Choroid plexus epithelial cell (primary cell): ENCODE results near the gene CLIP1.

Experiments
- DNase-seq: peaks from one replicate; pipeline ENCODE4 v3.0.0-alpha.2; 2010; ENCODE audit warnings: low read depth
- H3K4me3 ChIP-seq: 2 replicates; pipeline ENCODE4 v1.5.1; 2011; ENCODE audit warnings: low read depth, mild to moderate bottlenecking, control low read depth, low read length, moderate library complexity
- TF ChIP-seq, protein P1 (sequence below): conservative IDR thresholded peaks from 2 replicates; pipeline ENCODE4 v1.5.1; 2011; ENCODE audit warnings: low read depth, mild to moderate bottlenecking, control low read depth, inconsistent platforms, low read length, moderate library complexity

The CLIP1 gene

DNA sequence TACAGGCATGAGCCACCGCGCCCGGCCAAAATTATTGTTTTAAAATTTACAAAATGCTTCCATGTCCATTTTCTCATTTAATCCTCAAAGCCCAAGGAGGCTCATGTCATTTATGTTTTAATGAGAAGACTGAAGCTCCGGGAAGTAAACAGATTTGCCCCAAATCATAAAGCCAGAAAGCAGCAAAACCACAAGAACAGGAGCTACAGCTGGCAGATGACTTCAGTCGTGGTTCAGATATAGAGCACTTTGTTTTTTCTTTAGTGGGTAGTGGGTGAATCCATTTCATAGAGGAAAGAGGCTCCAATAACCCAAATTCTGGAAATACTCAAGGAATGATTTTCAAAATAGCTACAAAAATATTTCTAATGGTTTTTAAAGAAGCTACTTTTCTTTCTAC, 110.8 kb downstream of the CLIP1 start:
- H3K4me3 ChIP-seq = no peak overlapping the region
- TF ChIP-seq, protein P1, sequence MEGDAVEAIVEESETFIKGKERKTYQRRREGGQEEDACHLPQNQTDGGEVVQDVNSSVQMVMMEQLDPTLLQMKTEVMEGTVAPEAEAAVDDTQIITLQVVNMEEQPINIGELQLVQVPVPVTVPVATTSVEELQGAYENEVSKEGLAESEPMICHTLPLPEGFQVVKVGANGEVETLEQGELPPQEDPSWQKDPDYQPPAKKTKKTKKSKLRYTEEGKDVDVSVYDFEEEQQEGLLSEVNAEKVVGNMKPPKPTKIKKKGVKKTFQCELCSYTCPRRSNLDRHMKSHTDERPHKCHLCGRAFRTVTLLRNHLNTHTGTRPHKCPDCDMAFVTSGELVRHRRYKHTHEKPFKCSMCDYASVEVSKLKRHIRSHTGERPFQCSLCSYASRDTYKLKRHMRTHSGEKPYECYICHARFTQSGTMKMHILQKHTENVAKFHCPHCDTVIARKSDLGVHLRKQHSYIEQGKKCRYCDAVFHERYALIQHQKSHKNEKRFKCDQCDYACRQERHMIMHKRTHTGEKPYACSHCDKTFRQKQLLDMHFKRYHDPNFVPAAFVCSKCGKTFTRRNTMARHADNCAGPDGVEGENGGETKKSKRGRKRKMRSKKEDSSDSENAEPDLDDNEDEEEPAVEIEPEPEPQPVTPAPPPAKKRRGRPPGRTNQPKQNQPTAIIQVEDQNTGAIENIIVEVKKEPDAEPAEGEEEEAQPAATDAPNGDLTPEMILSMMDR = no peak
- no peak for DNase-seq

DNA sequence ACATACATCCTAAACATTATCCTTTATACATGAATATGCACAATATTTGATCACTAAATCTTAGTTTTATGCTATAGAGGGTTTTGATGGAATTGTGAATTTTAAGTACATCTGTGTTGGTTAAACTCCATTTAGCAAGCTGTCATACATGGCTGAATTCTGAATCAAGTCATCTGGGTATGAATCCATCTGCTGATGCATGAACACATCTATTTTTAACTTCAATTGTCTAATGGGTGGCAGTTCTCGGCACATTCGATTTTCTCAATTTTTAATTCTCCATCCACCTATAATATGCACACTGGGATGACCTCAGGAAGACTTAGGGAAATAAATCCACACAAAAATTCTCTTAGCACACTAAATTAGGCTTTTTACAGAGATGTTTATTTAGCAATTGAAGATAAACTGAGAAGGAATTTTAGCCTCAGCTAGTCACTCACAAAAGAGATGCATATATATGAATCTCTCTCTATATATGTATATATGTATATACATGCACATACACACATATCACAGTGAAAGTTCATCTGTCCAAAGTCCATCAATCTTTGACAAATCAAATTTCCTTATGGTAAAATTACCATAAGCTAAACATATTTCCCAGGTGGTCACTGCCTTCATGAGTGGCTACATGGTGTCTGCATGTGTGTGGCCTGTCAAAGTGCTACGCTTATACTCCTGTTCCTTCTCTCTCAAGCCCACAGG, 111.7 kb downstream of the CLIP1 start:
- no peak for DNase-seq
- H3K4me3 ChIP-seq = no peak overlapping the region
- TF ChIP-seq, protein P1 = no peak

DNA sequence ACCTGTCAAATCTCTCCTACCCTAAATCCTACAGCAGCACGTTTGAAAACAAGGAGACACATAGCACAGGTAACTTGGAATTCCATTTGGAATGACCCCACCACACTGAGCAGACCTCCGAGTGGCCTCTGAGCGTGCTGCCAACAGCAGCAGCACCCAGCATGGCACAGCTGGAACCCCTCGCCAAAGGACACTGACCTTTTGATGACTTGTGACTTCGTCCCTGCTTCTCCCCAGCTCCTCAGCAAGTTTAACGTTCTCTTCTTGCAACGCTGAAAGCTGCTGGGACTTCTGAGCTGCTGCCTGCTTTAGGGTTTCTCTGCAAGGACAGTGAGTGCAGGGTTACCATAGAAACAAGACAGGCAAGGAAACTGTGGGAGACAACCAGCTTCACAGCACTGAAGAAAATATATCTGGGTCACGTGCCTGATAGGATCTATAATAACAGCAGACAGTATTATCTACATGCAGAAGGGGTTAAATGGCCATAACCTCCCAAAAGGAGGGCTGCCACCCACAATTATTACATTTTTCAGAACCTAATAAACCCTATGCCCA, 112.8 kb downstream of the CLIP1 start:
- H3K4me3 ChIP-seq = no peak overlapping the region
- TF ChIP-seq, protein P1 = no peak
- peak; percentile 53 for DNase-seq

DNA sequence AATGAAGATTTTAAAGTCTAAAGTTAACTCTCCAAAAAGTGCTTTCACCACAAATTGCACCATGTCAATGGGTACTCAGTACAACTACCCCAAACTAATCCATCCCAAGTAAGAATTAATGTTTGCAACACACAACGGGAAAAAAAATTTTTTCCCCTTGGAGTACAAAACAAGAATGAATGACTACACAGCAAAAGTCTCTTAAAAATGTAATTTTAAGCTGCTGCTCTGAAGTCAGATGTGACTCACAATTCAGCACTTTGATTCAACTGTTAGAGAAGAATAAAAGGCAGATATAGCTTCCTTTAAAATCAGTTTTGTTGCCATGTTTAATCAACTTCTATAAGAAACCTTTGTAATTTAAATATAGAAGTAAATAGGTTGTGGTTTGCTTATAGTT, 113.7 kb downstream of the CLIP1 start:
- TF ChIP-seq, protein P1 = no peak
- no peak for DNase-seq
- no peak overlapping the region for H3K4me3 ChIP-seq

DNA sequence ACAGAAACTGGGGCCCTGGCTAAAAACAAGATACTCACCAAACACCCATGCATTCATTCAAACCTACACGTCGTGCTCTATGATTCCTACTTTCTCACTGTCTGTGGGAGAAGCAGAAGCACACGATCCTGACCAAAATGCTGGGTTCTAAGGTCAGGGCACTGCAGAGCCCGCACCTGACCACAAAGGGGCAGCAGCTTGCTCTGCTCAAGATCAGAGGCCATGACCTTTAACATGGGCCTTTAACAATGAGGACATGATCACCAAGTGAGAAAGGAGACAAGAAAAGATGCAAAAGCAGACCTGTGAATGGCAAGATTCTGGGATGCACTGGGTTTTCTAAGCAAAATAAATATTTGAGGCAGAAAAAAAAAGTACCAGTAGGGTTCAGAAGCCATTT, 116.1 kb downstream of the CLIP1 start:
- TF ChIP-seq, protein P1 = no peak
- no peak overlapping the region for H3K4me3 ChIP-seq
- no peak for DNase-seq

DNA sequence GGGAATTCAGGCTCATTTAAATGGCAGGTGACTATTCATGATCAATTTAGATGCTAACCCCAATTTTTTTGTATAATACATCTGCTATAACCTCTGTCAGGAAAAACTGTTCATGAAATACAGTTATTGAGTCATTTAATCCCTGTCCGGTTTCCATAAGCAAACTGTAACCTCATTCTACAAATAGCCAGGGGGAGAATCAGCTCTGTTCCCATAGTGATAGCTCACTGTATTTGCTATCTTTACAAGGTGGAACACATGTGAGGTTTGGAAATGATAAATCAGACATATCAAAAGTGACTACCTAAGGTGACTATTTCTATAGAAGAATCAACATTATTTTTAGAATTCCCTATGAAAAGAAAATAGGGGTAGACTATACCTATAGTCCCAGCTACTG, 117.5 kb downstream of the CLIP1 start:
- no peak for DNase-seq

More for the DNA sequence above, 117.5 kb downstream of the CLIP1 start:
- TF ChIP-seq, protein P1 = no peak
- no peak overlapping the region for H3K4me3 ChIP-seq
